CD1c-positive myeloid dendritic cell (primary cell): ENCODE data around the gene CBX2.

Experiments used
- DNase-seq: peaks from one replicate; pipeline ENCODE4 v3.0.0-alpha.2; 2016; ENCODE audit errors: extremely low spot score

Gene CBX2

DNA sequence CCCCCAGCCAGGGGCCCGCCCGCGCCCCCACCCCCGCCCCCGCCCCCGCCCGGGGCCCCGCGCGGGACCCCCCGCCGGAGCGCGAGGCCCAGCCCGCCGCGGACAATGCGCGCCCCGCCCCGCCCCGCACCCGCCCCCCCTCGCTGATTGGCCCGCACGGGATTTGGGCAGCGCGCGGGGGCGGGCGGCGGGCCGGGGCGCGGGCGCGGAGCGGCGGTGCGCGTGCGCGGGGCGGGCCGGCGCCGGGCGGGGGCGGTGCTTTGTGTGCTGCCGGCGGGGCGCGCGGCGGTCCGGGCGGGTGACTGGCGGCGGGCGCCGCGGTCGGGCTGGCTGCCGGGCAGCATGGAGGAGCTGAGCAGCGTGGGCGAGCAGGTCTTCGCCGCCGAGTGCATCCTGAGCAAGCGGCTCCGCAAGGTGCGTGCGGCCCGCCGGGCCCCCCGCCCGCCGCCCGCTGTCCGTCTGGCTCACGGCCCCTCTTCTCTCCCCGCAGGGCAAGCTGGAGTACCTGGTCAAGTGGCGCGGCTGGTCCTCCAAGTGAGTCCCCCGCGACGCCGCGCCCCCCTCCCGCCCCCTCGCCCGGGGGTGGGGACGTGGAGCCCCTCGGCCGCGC lies at the start of gene CBX2:
Gene CBX2 (plus strand): TSS at position 255 of the 610 bp plus-strand sequence. CDS start 88 bp downstream, at position 343.
- DNase-seq, result peak; percentile 88

DNA sequence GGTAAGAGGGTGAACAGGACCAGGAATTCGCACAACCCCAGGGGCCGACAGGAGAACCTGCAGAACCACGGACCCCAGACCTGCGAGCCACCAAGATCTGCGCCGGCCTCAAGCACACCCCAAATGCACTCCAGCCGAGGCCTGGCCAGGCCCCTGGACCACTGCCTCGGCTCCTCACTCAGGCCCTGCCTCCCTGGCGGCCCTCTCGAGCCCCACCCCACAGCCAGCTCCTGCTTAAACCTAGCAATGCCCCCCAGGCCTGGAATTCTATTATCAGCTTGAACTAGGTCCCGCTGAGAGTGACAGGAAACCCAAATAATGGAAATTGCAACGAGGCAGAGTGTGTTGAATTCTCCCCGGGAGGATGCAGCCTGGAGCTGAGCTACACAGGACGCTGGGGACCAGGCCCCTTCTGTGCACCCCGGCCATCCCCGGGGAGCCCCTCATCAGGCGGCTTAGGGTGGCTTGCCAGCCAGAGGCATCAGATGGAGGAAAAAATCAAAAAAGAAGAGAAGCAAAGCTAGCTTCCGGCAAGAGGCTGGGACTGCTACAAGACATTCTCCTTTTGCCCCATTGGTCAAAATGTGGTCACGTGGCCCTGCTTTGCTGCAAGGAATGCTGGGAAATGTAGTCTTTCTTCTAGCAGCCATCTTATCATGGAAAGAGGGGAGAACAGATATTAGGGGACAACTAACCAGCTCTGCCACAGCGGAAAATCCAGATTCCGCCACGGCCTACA lies 49.6 kb upstream of the CBX2 start:
- peak; percentile 95 for DNase-seq

DNA sequence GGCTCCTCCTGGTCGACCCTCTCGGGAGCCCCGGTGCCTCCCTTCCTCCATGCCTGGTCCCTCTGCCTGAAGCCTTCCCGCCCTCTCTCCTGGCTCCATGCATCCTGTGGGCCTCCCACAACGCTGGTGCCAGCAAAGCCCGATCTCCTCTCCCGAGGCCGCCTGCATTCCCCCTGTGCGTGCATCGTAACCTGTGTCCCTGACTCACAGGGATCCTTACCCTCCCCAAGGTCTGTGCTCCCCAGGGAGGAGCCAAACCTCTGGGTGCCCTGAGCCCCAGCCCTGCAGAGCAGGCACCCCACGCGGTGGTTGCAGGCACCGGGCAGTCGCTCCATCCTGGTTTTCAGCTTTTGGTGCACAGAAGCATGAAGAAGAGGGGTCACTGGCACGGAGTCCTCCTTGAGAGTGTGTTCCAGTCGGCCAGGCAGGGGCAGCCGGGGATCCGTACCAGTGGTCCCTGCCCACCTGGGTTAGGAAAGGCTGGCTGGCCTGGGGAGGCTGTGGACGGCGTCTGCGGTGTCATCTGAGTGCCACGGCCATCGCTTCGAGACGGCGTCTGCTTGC lies 49.0 kb upstream of the CBX2 start:
- DNase-seq, result no peak

DNA sequence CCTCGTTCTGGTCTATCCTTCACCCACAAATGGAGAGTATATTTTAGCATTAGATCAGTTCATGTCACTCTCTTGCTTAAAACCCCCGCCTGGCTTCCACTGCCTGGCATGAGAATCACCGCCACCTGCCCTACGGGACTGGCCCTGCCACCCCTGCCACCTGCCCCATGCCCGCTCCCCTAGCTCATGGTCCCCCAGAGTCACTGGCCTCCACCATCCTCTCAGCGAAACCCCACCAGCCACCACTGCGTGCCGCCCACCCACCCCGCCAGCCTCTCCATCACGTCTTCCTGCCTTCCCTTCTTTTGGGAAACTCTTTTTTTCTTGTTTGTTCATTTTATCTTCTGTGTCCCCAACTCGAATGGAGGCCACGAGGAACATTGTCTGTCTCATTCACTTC lies 48.2 kb upstream of the CBX2 start:
- DNase-seq, result no peak

DNA sequence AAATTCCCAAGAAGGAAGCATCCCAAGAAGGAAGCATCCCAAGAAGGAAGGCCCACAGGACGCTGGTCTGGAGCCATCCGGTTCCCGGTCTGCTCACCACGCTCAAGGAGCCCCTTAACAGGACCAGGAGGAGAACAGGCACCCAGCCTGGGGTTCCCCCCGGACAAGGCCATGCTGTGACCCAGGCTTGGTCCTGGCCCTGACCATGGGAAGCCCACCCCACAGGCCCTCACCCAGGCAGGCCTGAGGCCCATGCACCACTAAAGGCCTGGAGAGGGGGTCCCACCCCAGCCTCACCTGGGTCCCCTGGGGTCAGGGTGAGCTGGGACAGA lies 47.5 kb upstream of the CBX2 start:
- DNase-seq, result no peak

DNA sequence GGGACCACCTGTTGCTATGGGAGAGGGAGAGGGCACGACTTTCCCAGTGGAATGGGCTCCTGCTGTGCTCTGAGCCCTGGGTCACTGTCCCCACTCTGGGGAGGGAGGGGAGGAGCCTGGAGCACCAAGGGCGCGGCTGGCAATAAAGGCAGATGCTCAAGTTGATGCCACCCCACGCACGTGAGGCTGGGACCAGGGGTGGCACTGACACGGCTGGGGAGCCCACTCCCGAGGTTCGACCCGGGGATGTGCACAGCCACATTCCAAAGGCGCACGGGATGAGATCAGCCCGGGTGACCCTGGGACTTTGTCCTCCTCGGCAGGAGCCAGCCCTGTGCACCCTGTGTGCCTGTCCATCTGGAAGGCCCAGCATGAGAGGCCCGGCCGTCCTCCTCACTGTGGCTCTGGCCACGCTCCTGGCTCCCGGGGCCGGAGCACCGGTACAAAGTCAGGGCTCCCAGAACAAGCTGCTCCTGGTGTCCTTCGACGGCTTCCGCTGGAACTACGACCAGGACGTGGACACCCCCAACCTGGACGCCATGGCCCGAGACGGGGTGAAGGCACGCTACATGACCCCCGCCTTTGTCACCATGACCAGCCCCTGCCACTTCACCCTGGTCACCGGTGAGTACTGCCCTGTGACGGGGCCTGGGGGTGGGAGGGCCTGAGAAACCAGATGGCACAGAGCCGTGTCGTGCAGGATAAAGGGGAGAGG lies 47.0 kb upstream of the CBX2 start, which contains the start of gene ENPP7:
Gene ENPP7 (plus strand): TSS at position 175 of the 715 bp plus-strand sequence. CDS start 197 bp downstream, at position 372.
- no peak for DNase-seq

DNA sequence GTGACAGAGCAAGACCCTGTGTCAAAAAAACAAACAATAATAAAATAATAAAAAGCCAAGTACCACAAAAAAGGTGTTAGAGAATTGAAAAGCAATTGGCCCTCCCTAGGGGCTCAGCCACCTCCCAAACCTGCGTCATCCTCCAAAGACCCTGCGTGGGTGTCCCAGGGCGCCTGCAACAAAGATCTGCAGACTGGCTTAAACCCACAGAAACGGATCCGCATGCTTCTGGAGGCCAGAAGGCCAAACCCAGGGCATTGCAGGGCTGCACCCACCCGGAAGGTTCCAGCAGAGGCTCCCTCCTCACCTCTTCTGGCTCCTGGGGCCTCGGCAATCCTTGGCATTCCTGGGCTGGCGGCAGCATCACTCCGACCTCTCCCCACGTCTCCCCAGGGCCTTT lies 45.7 kb upstream of the CBX2 start:
- no peak for DNase-seq

DNA sequence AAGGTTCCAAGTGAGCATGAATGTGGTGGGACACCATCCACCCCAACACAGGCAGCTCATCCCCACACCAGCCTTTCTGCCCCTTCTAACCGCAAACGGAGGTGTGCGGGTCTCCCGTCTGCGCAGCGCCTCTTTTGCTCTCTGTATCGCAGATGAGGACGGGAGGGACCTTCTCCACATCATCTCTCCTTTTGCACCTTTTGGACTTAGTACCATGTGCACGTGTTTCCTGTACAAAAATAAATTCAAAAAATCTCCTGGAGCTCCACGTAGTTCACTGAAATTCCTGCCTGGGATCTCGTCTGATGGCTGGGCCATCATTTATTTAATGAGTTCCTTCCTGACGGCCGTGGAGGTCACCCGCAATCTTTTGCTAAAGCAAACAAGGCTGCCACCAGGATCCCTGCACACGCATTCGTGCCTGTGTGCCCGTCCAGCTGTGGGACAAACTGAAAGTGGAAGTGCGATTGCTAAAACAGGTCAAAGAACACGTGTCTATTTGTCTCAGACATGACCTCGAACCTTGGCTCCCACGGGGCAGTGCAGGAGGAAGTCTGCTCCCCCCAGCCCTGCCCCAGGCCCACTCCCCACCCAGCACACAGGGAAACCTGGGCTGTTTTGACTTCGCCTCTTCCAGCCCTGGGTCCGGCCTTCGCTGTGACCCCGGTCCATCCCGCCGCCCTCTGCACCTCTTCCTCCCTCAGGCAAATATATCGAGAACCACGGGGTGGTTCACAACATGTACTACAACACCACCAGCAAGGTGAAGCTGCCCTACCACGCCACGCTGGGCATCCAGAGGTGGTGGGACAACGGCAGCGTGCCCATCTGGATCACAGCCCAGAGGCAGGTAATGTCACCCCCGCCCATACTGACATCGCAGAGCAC lies 44.9 kb upstream of the CBX2 start:
- DNase-seq, result peak; percentile 71

DNA sequence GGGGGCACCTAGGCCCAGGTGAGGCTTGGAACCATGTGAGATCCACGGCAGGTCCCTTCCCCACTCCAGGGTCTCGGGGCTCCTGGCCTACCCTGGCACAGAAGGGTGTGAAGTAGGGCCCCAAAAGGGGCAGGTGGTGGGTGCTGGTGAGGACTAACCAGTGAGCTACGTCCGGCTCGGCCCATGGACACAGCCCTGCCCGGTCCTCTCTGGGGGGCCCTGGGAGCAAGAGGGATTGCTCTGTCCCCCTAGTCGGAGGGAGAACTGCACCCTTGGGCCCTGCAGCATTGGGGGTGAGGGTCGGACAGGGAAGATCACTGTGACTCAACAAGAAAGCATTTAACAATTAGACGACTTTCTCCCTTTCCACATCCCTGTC lies 44.3 kb upstream of the CBX2 start:
- DNase-seq, result no peak

DNA sequence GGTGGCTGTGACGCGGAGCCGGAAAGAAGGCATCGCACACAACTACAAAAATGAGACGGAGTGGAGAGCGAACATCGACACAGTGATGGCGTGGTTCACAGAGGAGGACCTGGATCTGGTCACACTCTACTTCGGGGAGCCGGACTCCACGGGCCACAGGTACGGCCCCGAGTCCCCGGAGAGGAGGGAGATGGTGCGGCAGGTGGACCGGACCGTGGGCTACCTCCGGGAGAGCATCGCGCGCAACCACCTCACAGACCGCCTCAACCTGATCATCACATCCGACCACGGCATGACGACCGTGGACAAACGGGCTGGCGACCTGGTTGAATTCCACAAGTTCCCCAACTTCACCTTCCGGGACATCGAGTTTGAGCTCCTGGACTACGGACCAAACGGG lies 42.9 kb upstream of the CBX2 start:
- no peak for DNase-seq

DNA sequence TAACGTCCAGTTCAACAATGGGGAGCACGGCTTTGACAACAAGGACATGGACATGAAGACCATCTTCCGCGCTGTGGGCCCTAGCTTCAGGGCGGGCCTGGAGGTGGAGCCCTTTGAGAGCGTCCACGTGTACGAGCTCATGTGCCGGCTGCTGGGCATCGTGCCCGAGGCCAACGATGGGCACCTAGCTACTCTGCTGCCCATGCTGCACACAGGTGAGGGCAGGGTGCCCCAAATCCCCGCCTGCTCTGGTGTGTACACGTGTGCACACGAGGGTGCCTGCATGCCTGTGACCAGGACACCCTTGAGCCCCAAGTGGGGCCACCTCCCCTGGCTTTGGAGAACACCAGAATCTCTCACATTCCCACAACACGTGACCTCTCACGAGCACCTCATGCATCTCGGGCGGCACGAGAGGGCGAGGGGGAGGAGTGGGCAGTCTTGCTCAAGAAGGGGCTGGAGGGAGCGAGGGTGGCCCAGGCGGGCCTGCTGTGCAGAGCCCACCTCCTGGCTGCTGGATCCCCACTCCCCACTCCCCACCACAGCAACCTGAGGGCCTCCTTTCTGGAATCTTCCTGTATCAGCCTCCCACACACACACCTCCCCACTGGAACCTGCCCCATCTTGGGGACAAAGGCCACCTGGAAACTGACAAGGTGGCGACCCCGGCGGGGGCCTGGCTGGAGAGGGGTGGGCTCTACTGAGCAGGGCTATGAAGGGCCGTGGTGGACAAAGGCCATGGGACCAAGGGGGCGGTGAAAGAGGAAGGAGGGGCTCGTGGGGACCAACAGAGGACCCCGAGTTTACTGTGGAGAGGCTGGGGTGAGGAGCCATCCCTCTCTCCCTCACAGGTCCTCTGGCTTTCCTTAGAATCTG lies 40.7 kb upstream of the CBX2 start:
- DNase-seq, result no peak

DNA sequence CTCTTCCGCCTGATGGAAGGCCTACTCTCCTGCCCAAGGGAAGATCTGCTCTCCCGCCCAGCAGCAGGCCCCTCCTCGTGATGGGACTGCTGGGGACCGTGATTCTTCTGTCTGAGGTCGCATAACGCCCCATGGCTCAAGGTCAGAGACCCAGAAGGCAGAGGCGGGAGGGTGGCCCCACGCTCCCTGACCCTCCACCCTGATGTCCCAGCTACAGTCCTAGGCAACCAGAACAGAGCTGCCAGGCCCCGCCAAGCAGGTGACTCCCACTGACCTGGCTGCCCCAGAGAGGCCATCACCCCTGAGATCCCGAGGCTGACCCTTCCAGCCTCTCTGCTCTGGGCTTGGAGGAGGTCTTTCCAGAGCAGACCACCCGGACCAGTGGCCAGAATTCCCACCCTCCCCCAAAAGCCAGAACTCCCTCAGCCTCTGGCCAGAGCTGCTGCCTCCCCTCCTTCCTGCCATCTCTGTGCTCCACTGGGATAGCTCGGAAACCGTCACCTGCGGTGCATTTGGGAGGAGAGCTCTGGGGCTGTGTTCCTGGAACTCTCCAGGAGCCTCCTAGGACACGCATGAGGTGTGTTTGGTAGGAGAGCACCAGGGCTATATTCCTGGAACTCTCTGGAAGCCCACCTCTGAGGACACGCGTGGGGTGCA lies 39.9 kb upstream of the CBX2 start:
- DNase-seq, result no peak

DNA sequence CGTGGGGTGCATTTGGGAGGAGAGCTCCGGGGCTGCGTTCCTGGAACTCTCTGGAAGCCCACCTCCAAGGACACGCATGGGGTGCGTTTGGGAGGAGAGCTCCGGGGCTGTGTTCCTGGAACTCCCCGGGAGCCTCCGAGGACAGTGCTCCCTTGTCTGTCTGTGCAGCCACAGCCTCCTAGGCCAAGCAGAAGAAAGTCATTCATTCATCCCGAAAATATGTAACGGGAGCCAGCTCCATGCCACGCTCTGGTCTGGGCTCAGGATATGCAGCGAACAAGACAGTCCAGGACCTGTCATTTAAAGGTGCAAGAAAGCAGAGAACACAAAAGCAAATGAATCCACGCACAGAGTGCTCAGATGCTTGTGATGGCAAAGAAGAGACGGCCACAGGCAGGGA lies 39.3 kb upstream of the CBX2 start:
- no peak for DNase-seq

DNA sequence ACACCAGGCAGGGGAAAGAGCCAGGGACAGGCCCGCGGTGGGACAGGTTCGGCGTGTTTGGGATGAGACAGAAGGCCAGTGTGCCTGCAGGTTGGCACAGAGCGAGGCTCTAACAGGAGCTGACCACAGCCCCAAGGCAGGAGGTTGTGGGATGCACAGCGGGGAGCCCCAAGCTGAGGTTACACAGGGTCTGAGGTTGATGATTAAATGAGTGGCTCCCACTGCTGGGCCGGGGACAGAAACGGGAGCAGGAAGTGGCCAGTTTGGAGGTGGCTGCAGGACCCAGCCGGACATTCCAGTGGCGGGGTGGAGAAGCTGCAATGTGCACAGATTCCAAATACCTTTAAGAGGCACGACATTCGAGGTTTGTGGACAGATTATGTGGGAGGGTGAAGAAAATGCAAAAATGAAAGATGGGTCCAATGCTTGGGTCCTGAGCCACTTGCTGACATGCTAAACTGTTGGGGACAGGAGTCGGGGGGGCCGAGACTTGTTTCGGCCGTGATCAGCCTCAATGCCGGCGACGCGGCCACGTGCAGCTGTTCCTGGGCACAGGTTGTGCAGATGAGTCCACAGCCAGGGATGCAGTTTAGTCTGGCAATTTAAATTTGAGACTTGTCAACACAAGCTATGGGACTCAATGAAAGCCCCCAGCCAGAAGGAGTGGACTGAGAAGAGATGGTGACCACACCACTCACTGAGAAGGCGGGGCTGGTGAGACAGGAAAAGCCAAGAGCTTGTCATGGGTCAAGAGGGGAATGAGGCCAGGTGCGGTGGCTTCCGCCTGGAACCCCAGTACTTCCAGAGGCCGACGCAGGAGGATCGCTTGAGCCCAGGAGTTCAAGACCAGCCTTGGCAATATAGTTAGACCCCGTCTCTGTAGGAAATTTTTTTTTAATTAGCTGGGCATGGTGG lies 38.5 kb upstream of the CBX2 start:
- DNase-seq, result no peak

DNA sequence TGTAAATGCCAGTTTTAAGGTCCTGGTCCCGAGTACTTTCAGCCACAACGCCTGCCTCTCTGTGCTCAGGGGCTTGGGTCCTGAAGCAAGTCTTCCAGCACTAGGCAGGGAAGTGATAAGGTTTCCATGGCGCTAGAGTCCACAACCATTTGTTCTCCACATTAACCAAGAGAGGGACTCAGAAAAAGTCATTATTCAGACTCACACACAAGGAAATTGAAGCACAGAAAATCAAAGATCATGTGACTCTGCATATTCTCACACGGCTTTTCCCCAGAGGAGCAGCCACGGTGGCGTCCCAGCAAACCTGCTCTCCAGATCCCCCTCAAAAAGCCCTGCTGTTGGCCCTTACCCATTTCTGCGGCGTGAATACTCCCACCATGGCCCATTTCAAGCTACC lies 37.5 kb upstream of the CBX2 start:
- no peak for DNase-seq

DNA sequence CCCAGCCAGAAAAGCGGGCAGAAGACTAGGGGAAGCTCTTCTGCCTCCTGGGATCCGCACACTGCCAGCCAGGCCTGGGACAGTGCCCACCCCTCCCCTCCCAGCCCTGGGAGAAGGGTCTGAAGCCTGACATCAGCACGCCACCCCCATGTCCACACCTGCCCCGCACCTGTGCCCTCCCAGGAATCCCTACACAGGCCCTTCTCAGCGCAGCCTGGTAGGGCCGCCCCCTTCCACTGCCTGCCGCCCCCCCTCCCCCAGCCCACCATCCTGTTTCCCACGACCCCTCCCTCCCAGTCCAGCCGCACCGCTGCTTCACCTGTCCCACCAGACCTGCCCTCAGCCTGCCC lies 36.6 kb upstream of the CBX2 start:
- DNase-seq, result no peak

DNA sequence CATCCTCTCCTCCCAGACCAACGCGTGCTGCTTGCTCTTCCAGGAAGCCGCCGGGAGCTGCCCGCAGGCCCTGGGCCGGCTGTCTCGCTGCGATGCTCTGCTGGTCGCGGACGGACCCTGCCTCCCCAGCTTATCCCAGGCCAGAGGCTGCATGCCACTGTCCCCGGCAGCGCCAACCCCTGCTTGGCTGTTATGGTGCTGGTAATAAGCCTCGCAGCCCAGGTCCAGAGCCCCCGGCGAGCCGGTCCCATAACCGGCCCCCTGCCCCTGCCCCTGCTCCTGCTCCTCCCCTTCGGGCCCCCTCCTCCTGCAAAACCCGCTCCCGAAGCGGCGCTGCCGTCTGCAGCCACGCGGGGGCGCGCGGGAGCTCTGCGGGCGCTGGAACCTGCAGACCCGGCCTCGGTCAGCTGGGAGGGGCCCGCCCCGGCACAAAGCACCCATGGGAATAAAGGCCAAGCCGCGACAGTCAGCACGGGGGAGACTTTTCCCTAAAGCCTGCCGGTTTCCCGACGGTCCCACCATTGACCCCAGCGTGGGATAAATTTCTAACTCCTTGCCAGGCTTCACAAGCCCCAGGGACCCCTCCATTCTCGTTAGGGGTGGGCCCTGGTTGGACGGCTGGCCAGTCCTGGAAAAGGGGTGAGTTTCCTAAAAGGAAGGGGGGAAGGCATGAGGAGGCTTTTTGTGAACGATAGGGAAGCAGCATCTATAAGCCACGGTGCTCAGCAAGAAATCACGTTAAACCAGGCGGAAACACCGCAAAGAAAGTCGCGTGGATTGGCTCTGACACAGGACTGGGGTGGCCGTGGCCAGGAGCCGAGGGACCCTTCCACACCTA lies 36.0 kb upstream of the CBX2 start:
- DNase-seq, result peak; percentile 78

DNA sequence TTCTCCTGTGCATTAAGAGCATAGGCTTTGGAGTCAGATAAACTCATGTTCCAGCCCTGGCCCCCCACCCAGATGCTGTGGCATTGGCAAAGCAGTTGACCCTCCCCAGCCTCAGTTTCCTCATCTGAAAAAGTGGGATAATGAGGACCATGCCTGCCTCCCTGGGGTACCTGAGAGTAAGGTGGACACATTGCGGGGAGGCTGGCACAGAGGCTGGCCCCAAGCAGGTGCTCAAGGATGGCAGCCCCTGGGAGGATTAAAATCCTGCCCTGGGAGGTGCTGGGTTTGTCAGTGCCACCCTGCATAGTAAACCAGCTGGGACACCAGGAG lies 35.4 kb upstream of the CBX2 start:
- no peak for DNase-seq
